BJ (cell line): ENCODE results near the gene RPAP2. TPM values are rescaled to one million over a fixed set of nuclear protein-coding genes. Genes with fewer than 3 reads are reported as not detected.
"Not testable (repeated sequence)": the region's sequence is repeated elsewhere in the genome, so short reads cannot be mapped to it uniquely, and the experiment has no call there.

ENCODE experiments used
- CTCF ChIA-PET: fragments of 350-600 bp; formaldehyde crosslinking; extraction: SDS; loops from one replicate; lab custom pipeline; 2021; ENCODE audit warnings: antibody characterized with exemption, inconsistent platforms; lab: Yijun Ruan, JAX
- POLR2A ChIA-PET: fragments of 300-600 bp; sonication (Branson Sonifier 250); formaldehyde crosslinking; extraction: SDS; loops from one replicate; lab custom pipeline; 2021; ENCODE audit warnings: antibody characterized with exemption; lab: Charles Lee
- DNase-seq: peaks from one replicate; pipeline ENCODE4 v3.0.0-alpha.2; 2011; ENCODE audit warnings: low read depth
- H3K27me3 ChIP-seq: 2 replicates; pipeline ENCODE4 v1.6.0; 2011; ENCODE audit warnings: low read length; ENCODE audit not compliant: control insufficient read depth, insufficient read depth
- H3K36me3 ChIP-seq: 2 replicates; pipeline ENCODE4 v1.5.1; 2011; ENCODE audit warnings: low read length; ENCODE audit not compliant: control insufficient read depth, insufficient read depth
- H3K4me3 ChIP-seq: 2 replicates; pipeline ENCODE4 v1.5.1; 2011; ENCODE audit warnings: low read depth, mild to moderate bottlenecking, control low read depth, low read length
- CTCF ChIP-seq: IDR thresholded peaks from 2 replicates; pipeline ENCODE4 v1.5.1; 2011; ENCODE audit warnings: low read depth, mild to moderate bottlenecking, control low read depth, inconsistent platforms, low read length, moderate library complexity; ENCODE audit not compliant: insufficient read depth
- polyA plus RNA-seq: library from polyadenylated mRNA; depleted of rRNA; stranded (reverse); fragments of >200 nt; gene quantifications from 2 replicates; pipeline ENCODE4 v1.2.3, GENCODE V29; 2011

The RPAP2 gene
- polyA plus RNA-seq, 1 experiment, result 4.0 TPM

GRCh38 chr1:92430030-92430429 is 131.2 kb downstream of the RPAP2 start:
- ChIA-PET CTCF (no interaction called here), POLR2A (no interaction called here)
- no peak overlapping the region for H3K4me3 ChIP-seq
- H3K36me3 ChIP-seq, result no peaks in the 10 kb centered on the region
- no peaks in the 10 kb centered on the region for H3K27me3 ChIP-seq
- DNase-seq, result no peak
- TF ChIP-seq CTCF, result no peak

- POLR2A ChIA-PET, H3K36me3 ChIP-seq, DNase-seq, H3K4me3 ChIP-seq, H3K27me3 ChIP-seq, CTCF ChIA-PET: not testable (repeated sequence)
Observed at GRCh38 chr1:92434572-92434971, 135.7 kb downstream of the RPAP2 start.

GRCh38 chr1:92439291-92439690 is 140.4 kb downstream of the RPAP2 start:
- TF ChIP-seq CTCF, result no peak
- no peak overlapping the region for H3K4me3 ChIP-seq
- ChIA-PET POLR2A (no interaction called here), CTCF (no interaction called here)
- no peaks in the 10 kb centered on the region for H3K36me3 ChIP-seq
- DNase-seq, result no peak
- H3K27me3 ChIP-seq, result no peaks in the 10 kb centered on the region

DNA sequence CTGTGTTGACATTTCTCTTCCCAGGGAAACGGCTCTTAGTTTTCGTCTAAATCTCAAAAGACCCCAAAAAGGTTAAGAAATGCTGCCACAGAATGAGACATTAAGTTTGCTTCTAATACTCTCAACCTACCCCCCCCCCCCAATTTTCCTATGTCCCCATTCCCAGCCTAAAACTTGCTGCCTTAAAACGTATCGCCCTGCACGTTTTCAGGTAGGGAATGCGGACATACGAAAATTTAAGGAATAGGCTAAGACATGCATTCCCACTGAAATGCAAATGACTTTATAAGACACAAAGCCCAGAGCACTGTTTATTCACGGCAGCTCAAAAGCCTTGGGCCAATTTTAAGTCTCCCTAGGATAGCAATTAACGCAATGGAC is 142.4 kb downstream of the RPAP2 start:
- ChIA-PET POLR2A (no interaction called here), CTCF (no interaction called here)
- no peak overlapping the region for H3K4me3 ChIP-seq
- TF ChIP-seq CTCF, result no peak
- H3K27me3 ChIP-seq, result no peaks in the 10 kb centered on the region
- no peaks in the 10 kb centered on the region for H3K36me3 ChIP-seq
- DNase-seq, result no peak

GRCh38 chr1:92441697-92442342 is 143.0 kb downstream of the RPAP2 start:
- POLR2A ChIA-PET, result interaction anchor here (0.7 kb wide), 1 partner anchor 24 kb away, joined by 3 read pairs; no protein-coding TSS in a partner anchor
- Histone ChIP-seq H3K36me3 (no peaks in the 10 kb centered on the region), H3K4me3 (no peak overlapping the region), H3K27me3 (no peaks in the 10 kb centered on the region)
- no peak for DNase-seq
- TF ChIP-seq CTCF, result no peak
- CTCF ChIA-PET, result interaction anchor here (0.6 to 1.1 kb wide), 3 partner anchors 13 to 83 kb away, joined by 3 read pairs; no protein-coding TSS in a partner anchor

DNA sequence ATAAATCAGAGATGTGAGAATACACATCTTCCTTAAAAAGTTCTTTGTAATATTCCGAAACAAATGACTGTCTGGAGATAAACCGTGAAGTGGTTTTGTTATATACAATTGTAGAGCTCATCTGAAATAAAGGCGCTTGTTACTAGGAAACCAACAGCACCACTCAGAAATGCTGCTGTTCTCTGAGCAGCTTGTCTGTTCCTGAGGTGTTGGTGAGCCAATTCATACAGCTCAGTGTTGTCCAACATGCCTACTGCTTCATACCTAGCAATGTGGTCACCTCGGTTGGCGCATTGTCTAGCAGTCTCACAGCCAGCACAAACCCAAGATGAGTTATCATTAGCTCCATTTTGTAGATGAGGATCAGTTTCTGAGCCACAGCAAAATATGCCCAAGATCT is 143.5 kb downstream of the RPAP2 start:
- ChIA-PET CTCF (interaction anchor here (0.6 to 1.1 kb wide), 3 partner anchors 13 to 82 kb away, joined by 3 read pairs; no protein-coding TSS in a partner anchor), POLR2A (interaction anchor here (0.7 kb wide), 1 partner anchor 25 kb away, joined by 3 read pairs; no protein-coding TSS in a partner anchor)
- TF ChIP-seq CTCF, result no peak
- Histone ChIP-seq H3K36me3 (no peaks in the 10 kb centered on the region), H3K27me3 (no peaks in the 10 kb centered on the region), H3K4me3 (no peak overlapping the region)
- no peak for DNase-seq
